Right forelimb (tissue), 1 donor: ENCODE data around the gene FKBP7.
"Not testable (repeated sequence)": the region's sequence is repeated elsewhere in the genome, so short reads cannot be mapped to it uniquely, and the experiment has no call there.

Experiments
- DNase-seq: peaks from one replicate; pipeline ENCODE4 v3.0.0-alpha.2; 2018

Gene FKBP7

GRCh38 chr2:178484245-178485041, 6.0 kb upstream of the FKBP7 start:
- no peak for DNase-seq

- DNase-seq, result no peak
Measured at GRCh38 chr2:178482437-178482836, 4.0 kb upstream of the FKBP7 start.

GRCh38 chr2:178480227-178481181, 2.1 kb upstream of the FKBP7 start, which contains the start of gene PLEKHA3:
Gene PLEKHA3 (plus strand): TSS chr2:178480457. CDS start chr2:178480870, 413 bp downstream.
- peak; percentile 96 for DNase-seq

- DNase-seq, result no peak
Measured at GRCh38 chr2:178479758-178480226, 1.4 kb upstream of the FKBP7 start.

GRCh38 chr2:178479275-178479616, 846 bp upstream of the FKBP7 start:
- DNase-seq, result no peak

- no peak for DNase-seq
Measured at GRCh38 chr2:178478130-178478438, 316 bp downstream of the FKBP7 start.

- DNase-seq, result no peak
Measured at GRCh38 chr2:178477443-178478129, 814 bp downstream of the FKBP7 start.

GRCh38 chr2:178476477-178476876, 1.9 kb downstream of the FKBP7 start:
- no peak for DNase-seq

GRCh38 chr2:178474560-178474959, 3.8 kb downstream of the FKBP7 start:
- DNase-seq, result no peak

- DNase-seq, result no peak
Measured at GRCh38 chr2:178473931-178474330, 4.5 kb downstream of the FKBP7 start.

GRCh38 chr2:178473373-178473772, 5.0 kb downstream of the FKBP7 start:
- no peak for DNase-seq

- not testable (repeated sequence) for DNase-seq
Measured at GRCh38 chr2:178471313-178471712, 7.1 kb downstream of the FKBP7 start.

GRCh38 chr2:178469219-178469849, 9.1 kb downstream of the FKBP7 start:
- no peak for DNase-seq

- DNase-seq, result no peak
Measured at GRCh38 chr2:178457390-178457886, 21.0 kb downstream of the FKBP7 start.

- no peak for DNase-seq
Measured at GRCh38 chr2:178455947-178456346, 22.5 kb downstream of the FKBP7 start.

GRCh38 chr2:178452870-178453269, 25.5 kb downstream of the FKBP7 start:
- DNase-seq, result no peak

- DNase-seq, result no peak
Measured at GRCh38 chr2:178452334-178452733, 26.1 kb downstream of the FKBP7 start.

GRCh38 chr2:178450774-178451525, 27.4 kb downstream of the FKBP7 start, which contains the start of the genes PJVK and PRKRA:
Gene PJVK (plus strand): TSS chr2:178451378. CDS start chr2:178453410, 2,032 bp downstream.
Gene PRKRA (minus strand): TSS chr2:178451175. CDS start chr2:178451030, 145 bp downstream.
- peak; percentile 99 for DNase-seq

- no peak for DNase-seq
Measured at GRCh38 chr2:178450524-178450773, 28.0 kb downstream of the FKBP7 start.

GRCh38 chr2:178449700-178450523, 28.5 kb downstream of the FKBP7 start:
- DNase-seq, result peak; percentile 46
